ENCODE measurements around the gene EPS8L2.

The EPS8L2 gene

DNA sequence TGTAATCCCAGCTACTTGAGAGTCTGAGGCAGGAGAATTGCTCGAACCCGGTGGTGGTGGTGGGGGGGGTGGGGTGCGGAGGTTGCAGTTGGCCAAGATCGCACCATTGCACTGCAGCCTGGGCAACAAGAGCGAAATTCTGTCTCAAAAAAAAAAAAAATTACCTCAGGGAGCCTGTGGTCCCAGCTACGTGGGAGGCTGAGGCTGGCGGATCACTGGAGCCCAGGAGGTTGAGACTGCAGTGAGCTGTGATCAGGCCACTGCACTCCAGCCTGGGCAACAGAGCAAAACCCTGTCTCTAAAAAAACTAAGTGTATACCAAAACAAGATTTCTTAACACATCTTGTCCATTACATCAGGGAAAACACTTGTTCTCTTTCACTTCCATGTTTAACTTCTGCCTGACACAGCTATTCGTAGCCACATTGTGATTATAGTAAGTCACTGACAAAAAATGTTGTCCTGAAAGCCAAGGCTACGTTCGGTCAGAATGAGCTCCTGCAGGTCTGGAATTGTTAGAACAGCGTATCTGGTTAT lies 9.0 kb upstream of the EPS8L2 start:
- H3K27ac ChIP-seq (replicated peaks), result peak overlapping the region; percentile 100
- peak overlapping the region; percentile 49 for H3K4me3 ChIP-seq (replicated peaks; ENCODE audit: insufficient read depth, low read length)
- no peaks in the 10 kb centered on the region for H3K27me3 ChIP-seq (ENCODE audit: insufficient read depth, poor library complexity, severe bottlenecking)
- TF ChIP-seq, protein P1, sequence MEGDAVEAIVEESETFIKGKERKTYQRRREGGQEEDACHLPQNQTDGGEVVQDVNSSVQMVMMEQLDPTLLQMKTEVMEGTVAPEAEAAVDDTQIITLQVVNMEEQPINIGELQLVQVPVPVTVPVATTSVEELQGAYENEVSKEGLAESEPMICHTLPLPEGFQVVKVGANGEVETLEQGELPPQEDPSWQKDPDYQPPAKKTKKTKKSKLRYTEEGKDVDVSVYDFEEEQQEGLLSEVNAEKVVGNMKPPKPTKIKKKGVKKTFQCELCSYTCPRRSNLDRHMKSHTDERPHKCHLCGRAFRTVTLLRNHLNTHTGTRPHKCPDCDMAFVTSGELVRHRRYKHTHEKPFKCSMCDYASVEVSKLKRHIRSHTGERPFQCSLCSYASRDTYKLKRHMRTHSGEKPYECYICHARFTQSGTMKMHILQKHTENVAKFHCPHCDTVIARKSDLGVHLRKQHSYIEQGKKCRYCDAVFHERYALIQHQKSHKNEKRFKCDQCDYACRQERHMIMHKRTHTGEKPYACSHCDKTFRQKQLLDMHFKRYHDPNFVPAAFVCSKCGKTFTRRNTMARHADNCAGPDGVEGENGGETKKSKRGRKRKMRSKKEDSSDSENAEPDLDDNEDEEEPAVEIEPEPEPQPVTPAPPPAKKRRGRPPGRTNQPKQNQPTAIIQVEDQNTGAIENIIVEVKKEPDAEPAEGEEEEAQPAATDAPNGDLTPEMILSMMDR (IDR thresholded peaks at IDR 0.05; ENCODE audit: insufficient read depth, low read length), result no peak
- TF ChIP-seq SPI1 (IDR thresholded peaks at IDR 0.05; ENCODE audit: borderline replicate concordance, low read depth) (no peak), POLR2AphosphoS5 (IDR thresholded peaks at IDR 0.05; ENCODE audit: low read depth) (no peak), GABPA (IDR thresholded peaks at IDR 0.05; ENCODE audit: low read depth) (no peak)
- TF ChIP-seq, protein P2, sequence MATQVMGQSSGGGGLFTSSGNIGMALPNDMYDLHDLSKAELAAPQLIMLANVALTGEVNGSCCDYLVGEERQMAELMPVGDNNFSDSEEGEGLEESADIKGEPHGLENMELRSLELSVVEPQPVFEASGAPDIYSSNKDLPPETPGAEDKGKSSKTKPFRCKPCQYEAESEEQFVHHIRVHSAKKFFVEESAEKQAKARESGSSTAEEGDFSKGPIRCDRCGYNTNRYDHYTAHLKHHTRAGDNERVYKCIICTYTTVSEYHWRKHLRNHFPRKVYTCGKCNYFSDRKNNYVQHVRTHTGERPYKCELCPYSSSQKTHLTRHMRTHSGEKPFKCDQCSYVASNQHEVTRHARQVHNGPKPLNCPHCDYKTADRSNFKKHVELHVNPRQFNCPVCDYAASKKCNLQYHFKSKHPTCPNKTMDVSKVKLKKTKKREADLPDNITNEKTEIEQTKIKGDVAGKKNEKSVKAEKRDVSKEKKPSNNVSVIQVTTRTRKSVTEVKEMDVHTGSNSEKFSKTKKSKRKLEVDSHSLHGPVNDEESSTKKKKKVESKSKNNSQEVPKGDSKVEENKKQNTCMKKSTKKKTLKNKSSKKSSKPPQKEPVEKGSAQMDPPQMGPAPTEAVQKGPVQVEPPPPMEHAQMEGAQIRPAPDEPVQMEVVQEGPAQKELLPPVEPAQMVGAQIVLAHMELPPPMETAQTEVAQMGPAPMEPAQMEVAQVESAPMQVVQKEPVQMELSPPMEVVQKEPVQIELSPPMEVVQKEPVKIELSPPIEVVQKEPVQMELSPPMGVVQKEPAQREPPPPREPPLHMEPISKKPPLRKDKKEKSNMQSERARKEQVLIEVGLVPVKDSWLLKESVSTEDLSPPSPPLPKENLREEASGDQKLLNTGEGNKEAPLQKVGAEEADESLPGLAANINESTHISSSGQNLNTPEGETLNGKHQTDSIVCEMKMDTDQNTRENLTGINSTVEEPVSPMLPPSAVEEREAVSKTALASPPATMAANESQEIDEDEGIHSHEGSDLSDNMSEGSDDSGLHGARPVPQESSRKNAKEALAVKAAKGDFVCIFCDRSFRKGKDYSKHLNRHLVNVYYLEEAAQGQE (IDR thresholded peaks at IDR 0.05; ENCODE audit: insufficient replicate concordance, low read depth), result no peak
- peak; percentile 44 to 47 for DNase-seq (ENCODE audit: low read depth in 1 of 2, low spot score in 1 of 2)

DNA sequence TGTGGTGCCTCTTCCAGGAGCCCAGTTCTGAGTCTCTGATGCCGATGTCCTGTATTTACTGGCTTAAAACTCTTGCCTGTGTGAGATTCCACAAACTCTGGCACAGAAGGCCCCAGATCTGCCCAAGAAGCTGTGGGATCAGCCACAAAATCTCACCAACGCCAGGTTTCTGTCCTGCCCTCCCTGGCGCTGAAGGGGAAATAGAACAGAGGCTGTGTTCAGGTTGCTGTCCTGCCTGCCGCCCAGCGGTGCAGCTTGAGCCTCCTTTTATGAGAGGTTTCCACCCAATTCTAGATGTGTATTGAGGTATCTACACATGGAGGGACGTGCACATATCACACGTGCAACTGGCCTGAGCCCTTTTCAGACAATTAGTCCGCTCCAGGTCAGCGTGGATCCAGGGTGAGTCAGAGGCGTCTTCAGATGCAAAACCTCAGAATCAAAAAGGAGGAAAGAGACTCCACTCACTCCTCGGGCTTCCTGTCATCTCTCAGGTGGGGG lies 8.2 kb upstream of the EPS8L2 start:
- TF ChIP-seq, protein P1 (IDR thresholded peaks at IDR 0.05; ENCODE audit: insufficient read depth, low read length), result no peak
- TF ChIP-seq POLR2AphosphoS5 (IDR thresholded peaks at IDR 0.05; ENCODE audit: low read depth), result no peak
- TF ChIP-seq, protein P2 (IDR thresholded peaks at IDR 0.05; ENCODE audit: insufficient replicate concordance, low read depth), result no peak
- no peaks in the 10 kb centered on the region for H3K27me3 ChIP-seq (ENCODE audit: insufficient read depth, poor library complexity, severe bottlenecking)
- H3K27ac ChIP-seq (replicated peaks), result peak overlapping the region; percentile 100
- H3K4me3 ChIP-seq (replicated peaks; ENCODE audit: insufficient read depth, low read length), result peak overlapping the region; percentile 14
- DNase-seq (ENCODE audit: low read depth in 1 of 2, low spot score in 1 of 2), result peak in 1 of 2 experiments; percentile 50

DNA sequence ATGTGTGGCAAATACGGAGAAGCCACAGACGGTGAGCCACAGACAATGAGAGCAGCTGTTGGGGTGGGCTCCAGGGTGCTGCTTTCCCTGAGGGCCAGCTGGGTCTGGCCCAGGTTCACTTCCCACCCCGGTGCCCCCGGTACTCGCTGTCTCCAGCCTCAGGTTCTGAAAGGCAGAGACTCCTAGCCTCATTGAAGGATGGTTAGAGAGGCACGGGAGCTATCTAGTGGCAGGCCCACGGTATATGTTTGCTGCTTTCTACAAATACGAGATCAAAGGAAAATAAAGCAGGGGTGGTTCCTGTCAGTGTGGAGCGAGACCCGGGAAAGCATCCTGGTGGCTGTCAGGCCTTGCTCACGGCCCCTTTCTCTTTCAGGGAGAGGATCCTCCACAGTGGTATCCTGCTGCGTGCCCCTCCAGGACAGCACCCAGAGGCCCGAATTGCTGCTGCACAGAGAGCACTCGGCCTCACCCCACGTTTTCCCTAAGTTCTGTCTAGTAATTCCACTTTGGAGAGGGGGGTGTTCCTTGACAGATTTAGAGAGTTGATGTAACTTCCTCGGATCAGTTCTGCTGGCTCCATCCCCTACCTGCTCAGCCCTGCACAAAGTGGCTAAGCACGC lies 7.4 kb upstream of the EPS8L2 start:
- no peak overlapping the region for H3K27ac ChIP-seq (replicated peaks)
- no peaks in the 10 kb centered on the region for H3K27me3 ChIP-seq (ENCODE audit: insufficient read depth, poor library complexity, severe bottlenecking)
- TF ChIP-seq SPI1 (IDR thresholded peaks at IDR 0.05; ENCODE audit: borderline replicate concordance, low read depth), result no peak
- TF ChIP-seq GABPA (IDR thresholded peaks at IDR 0.05; ENCODE audit: low read depth), result no peak
- TF ChIP-seq, protein P2 (IDR thresholded peaks at IDR 0.05; ENCODE audit: insufficient replicate concordance, low read depth), result no peak
- TF ChIP-seq, protein P1 (IDR thresholded peaks at IDR 0.05; ENCODE audit: insufficient read depth, low read length), result no peak
- no peak for TF ChIP-seq POLR2AphosphoS5 (IDR thresholded peaks at IDR 0.05; ENCODE audit: low read depth)
- H3K4me3 ChIP-seq (replicated peaks; ENCODE audit: insufficient read depth, low read length), result no peak overlapping the region
- no peak for DNase-seq (ENCODE audit: low read depth in 1 of 2, low spot score in 1 of 2)

All from HL-60 (cell line).